ENCODE results near the gene TLL2.

DNA sequence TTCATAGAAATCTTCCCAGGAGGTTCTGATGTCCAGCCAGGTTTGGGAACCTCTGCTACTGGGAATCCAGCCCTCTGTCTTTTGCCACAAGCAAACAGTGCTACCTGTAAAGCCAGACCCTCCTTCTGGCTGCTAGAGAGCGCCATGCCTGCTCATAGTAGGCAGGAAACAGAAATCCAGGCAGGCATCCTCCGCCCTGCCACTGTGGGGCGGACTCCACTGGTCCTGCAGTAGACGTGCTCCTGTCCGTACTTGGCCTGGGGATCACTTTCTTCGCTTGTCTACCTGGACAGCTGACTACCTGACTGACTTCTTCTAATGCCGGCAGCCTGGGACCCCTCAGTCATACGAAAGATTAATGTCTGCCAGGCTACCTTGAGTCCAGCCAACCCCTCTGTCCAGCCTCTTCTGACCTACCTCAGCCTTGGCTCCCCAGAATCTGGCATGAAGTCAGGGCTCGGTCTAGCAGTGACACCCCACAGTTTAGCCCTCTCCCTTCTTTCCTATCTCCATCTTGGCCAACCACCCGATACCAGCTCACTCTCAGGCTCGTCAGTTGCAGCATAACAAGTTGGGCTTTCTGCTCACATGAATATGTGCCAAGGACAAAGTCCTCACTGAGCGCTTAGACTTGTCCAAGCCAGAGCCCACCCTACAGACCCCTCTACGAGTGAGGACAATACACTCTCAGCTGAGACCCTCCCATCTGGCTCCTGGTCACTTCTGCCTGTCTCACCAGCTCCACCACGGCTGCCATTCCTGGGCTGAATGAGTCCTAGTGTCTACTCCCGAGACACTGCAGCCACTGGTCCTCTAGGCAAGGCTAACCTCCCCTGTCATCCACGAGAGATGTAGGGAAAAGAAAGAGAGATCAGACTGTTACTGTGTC, 111.1 kb downstream of the TLL2 start:
- no peak for TF ChIP-seq CTCF (IDR thresholded peaks at IDR 0.05)
- no peak for TF ChIP-seq POLR2A (IDR thresholded peaks at IDR 0.05)
